ENCODE results near the gene MVD.
"Not testable (repeated sequence)": the region's sequence is repeated elsewhere in the genome, so short reads cannot be mapped to it uniquely, and the experiment has no call there.

Gene MVD

GRCh38 chr16:88678224-88678979, 15.5 kb upstream of the MVD start:
- peaks cover 19% of the 10 kb centered on the region for H3K4me1 Mint-ChIP-seq (ENCODE audit: low read depth)
- H3K36me3 Mint-ChIP-seq (ENCODE audit: low read depth), result no peaks in the 10 kb centered on the region
- H3K9me3 Mint-ChIP-seq, result no peaks in the 10 kb centered on the region
- H3K27ac Mint-ChIP-seq, result no peak overlapping the region
- no peak overlapping the region for H3K4me3 Mint-ChIP-seq
- no peaks in the 10 kb centered on the region for H3K27me3 Mint-ChIP-seq

GRCh38 chr16:88677721-88678120, 14.8 kb upstream of the MVD start:
- no peak overlapping the region for H3K27ac Mint-ChIP-seq
- H3K27me3 Mint-ChIP-seq, result no peaks in the 10 kb centered on the region
- peaks cover 19% of the 10 kb centered on the region for H3K4me1 Mint-ChIP-seq (ENCODE audit: low read depth)
- no peaks in the 10 kb centered on the region for H3K36me3 Mint-ChIP-seq (ENCODE audit: low read depth)
- no peaks in the 10 kb centered on the region for H3K9me3 Mint-ChIP-seq
- H3K4me3 Mint-ChIP-seq, result no peak overlapping the region

GRCh38 chr16:88676502-88677242, 13.8 kb upstream of the MVD start:
- no peaks in the 10 kb centered on the region for H3K27me3 Mint-ChIP-seq
- no peak overlapping the region for H3K4me3 Mint-ChIP-seq
- H3K27ac Mint-ChIP-seq, result no peak overlapping the region
- H3K4me1 Mint-ChIP-seq (ENCODE audit: low read depth), result peaks cover 9% of the 10 kb centered on the region
- H3K36me3 Mint-ChIP-seq (ENCODE audit: low read depth), result no peaks in the 10 kb centered on the region
- H3K9me3 Mint-ChIP-seq, result no peaks in the 10 kb centered on the region

GRCh38 chr16:88673716-88674379, 11.0 kb upstream of the MVD start:
- no peaks in the 10 kb centered on the region for H3K36me3 Mint-ChIP-seq (ENCODE audit: low read depth)
- H3K27ac Mint-ChIP-seq, result no peak overlapping the region
- H3K27me3 Mint-ChIP-seq, result no peaks in the 10 kb centered on the region
- no peaks in the 10 kb centered on the region for H3K9me3 Mint-ChIP-seq
- H3K4me3 Mint-ChIP-seq, result no peak overlapping the region
- no peaks in the 10 kb centered on the region for H3K4me1 Mint-ChIP-seq (ENCODE audit: low read depth)

GRCh38 chr16:88672776-88673175, 9.9 kb upstream of the MVD start:
- Mint-ChIP-seq H3K9me3 (no peaks in the 10 kb centered on the region), H3K27me3 (no peaks in the 10 kb centered on the region), H3K36me3 (ENCODE audit: low read depth) (peaks cover 4% of the 10 kb centered on the region), H3K4me3 (no peak overlapping the region), H3K27ac (no peak overlapping the region), H3K4me1 (ENCODE audit: low read depth) (no peaks in the 10 kb centered on the region)

- Mint-ChIP-seq H3K27me3 (no peaks in the 10 kb centered on the region), H3K36me3 (ENCODE audit: low read depth) (peaks cover 4% of the 10 kb centered on the region), H3K4me3 (no peak overlapping the region), H3K4me1 (ENCODE audit: low read depth) (no peaks in the 10 kb centered on the region), H3K27ac (no peak overlapping the region), H3K9me3 (no peaks in the 10 kb centered on the region)
Measured at GRCh38 chr16:88671806-88672205, 8.9 kb upstream of the MVD start.

GRCh38 chr16:88669980-88670379, 7.1 kb upstream of the MVD start:
- H3K36me3 Mint-ChIP-seq (ENCODE audit: low read depth), result peaks cover 4% of the 10 kb centered on the region

GRCh38 chr16:88669493-88669892, 6.6 kb upstream of the MVD start:
- H3K9me3 Mint-ChIP-seq; H3K36me3 Mint-ChIP-seq (ENCODE audit: low read depth); H3K4me3 Mint-ChIP-seq; H3K27me3 Mint-ChIP-seq; H3K27ac Mint-ChIP-seq; H3K4me1 Mint-ChIP-seq (ENCODE audit: low read depth): not testable (repeated sequence)

More at GRCh38 chr16:88669980-88670379, 7.1 kb upstream of the MVD start:
- no peak overlapping the region for H3K27ac Mint-ChIP-seq
- H3K4me3 Mint-ChIP-seq, result no peak overlapping the region
- H3K27me3 Mint-ChIP-seq, result no peaks in the 10 kb centered on the region
- H3K4me1 Mint-ChIP-seq (ENCODE audit: low read depth), result peaks cover 1% of the 10 kb centered on the region
- no peaks in the 10 kb centered on the region for H3K9me3 Mint-ChIP-seq

- Mint-ChIP-seq H3K4me3 (no peak overlapping the region), H3K27me3 (no peaks in the 10 kb centered on the region), H3K9me3 (no peaks in the 10 kb centered on the region), H3K27ac (no peak overlapping the region), H3K36me3 (ENCODE audit: low read depth) (peaks cover 4% of the 10 kb centered on the region), H3K4me1 (ENCODE audit: low read depth) (peaks cover 7% of the 10 kb centered on the region)
Measured at GRCh38 chr16:88667461-88667860, 4.6 kb upstream of the MVD start.

- H3K27ac Mint-ChIP-seq, result no peak overlapping the region
- H3K4me3 Mint-ChIP-seq, result no peak overlapping the region
- H3K36me3 Mint-ChIP-seq (ENCODE audit: low read depth), result peaks cover 4% of the 10 kb centered on the region
- H3K4me1 Mint-ChIP-seq (ENCODE audit: low read depth), result peaks cover 21% of the 10 kb centered on the region
- no peaks in the 10 kb centered on the region for H3K9me3 Mint-ChIP-seq
- no peaks in the 10 kb centered on the region for H3K27me3 Mint-ChIP-seq
Measured at GRCh38 chr16:88665570-88665969, 2.7 kb upstream of the MVD start.

GRCh38 chr16:88665148-88665547, 2.3 kb upstream of the MVD start:
- Mint-ChIP-seq H3K27me3 (no peaks in the 10 kb centered on the region), H3K27ac (no peak overlapping the region), H3K9me3 (no peaks in the 10 kb centered on the region), H3K4me3 (peak overlapping the region; percentile 9), H3K4me1 (ENCODE audit: low read depth) (peaks cover 23% of the 10 kb centered on the region), H3K36me3 (ENCODE audit: low read depth) (peaks cover 4% of the 10 kb centered on the region)

GRCh38 chr16:88662222-88662842, 559 bp downstream of the MVD start:
- Mint-ChIP-seq H3K27ac (peak overlapping the region; percentile 86), H3K4me3 (peak overlapping the region; percentile 89), H3K4me1 (ENCODE audit: low read depth) (peaks cover 25% of the 10 kb centered on the region), H3K9me3 (no peaks in the 10 kb centered on the region), H3K27me3 (no peaks in the 10 kb centered on the region), H3K36me3 (ENCODE audit: low read depth) (no peaks in the 10 kb centered on the region)

- no peak overlapping the region for H3K27ac Mint-ChIP-seq
- H3K4me1 Mint-ChIP-seq (ENCODE audit: low read depth), result peaks cover 25% of the 10 kb centered on the region
- no peaks in the 10 kb centered on the region for H3K9me3 Mint-ChIP-seq
- H3K4me3 Mint-ChIP-seq, result peak overlapping the region; percentile 18
- H3K27me3 Mint-ChIP-seq, result no peaks in the 10 kb centered on the region
- H3K36me3 Mint-ChIP-seq (ENCODE audit: low read depth), result no peaks in the 10 kb centered on the region
Measured at GRCh38 chr16:88661468-88661867, 1.4 kb downstream of the MVD start.

- H3K9me3 Mint-ChIP-seq, result no peaks in the 10 kb centered on the region
- peaks cover 20% of the 10 kb centered on the region for H3K4me1 Mint-ChIP-seq (ENCODE audit: low read depth)
- H3K27ac Mint-ChIP-seq, result no peak overlapping the region
- no peak overlapping the region for H3K4me3 Mint-ChIP-seq
- H3K27me3 Mint-ChIP-seq, result no peaks in the 10 kb centered on the region
- peaks cover 7% of the 10 kb centered on the region for H3K36me3 Mint-ChIP-seq (ENCODE audit: low read depth)
Measured at GRCh38 chr16:88659160-88659559, 3.7 kb downstream of the MVD start.

GRCh38 chr16:88658714-88659113, 4.2 kb downstream of the MVD start:
- no peak overlapping the region for H3K27ac Mint-ChIP-seq
- no peaks in the 10 kb centered on the region for H3K27me3 Mint-ChIP-seq
- peaks cover 7% of the 10 kb centered on the region for H3K36me3 Mint-ChIP-seq (ENCODE audit: low read depth)
- H3K4me1 Mint-ChIP-seq (ENCODE audit: low read depth), result peaks cover 18% of the 10 kb centered on the region
- no peaks in the 10 kb centered on the region for H3K9me3 Mint-ChIP-seq
- no peak overlapping the region for H3K4me3 Mint-ChIP-seq
